HCT116 (cell line): ENCODE measurements around the gene ERICH6. TPM values are rescaled to one million over a fixed set of nuclear protein-coding genes. Genes with fewer than 3 reads are reported as not detected.

Experiments
- ATAC-seq: fragments of 200-7000 bp; cut with Tn5 transposase; 2 replicates; pipeline ENCODE4 v1.9.1; 2020; ENCODE audit warnings: mild to moderate bottlenecking, moderate library complexity
- BruUV-seq: library from RNA; stranded (reverse); fragments of 400-500 nt; replicated peaks from 2 replicates; lab custom pipeline; 2021; lab: Mats Ljungman, UMichigan
- CTCF ChIA-PET: fragments of 300-600 bp; sonication (Branson Sonifier 250); formaldehyde crosslinking; loops from one replicate; lab custom pipeline; 2021; ENCODE audit warnings: antibody characterized with exemption; lab: Charles Lee
- POLR2A ChIA-PET: fragments of 300-600, 350-600 bp; sonication (Branson Sonifier 250); formaldehyde crosslinking; loops from one replicate; lab custom pipeline; 2021; ENCODE audit warnings: antibody characterized with exemption; lab: Charles Lee
- RAD21 ChIA-PET, 2 experiments: fragments of 300-600 bp; sonication (Branson Sonifier 250); formaldehyde crosslinking; loops; one replicate each; lab custom pipeline; 2023; ENCODE audit warnings: low total read pairs in 2 of 2; ENCODE audit not compliant: uncharacterized antibody in 2 of 2, unreplicated experiment in 2 of 2, low non-redundant PET in 1 of 2; lab: Charles Lee
- DNase-seq: peaks from one replicate; pipeline ENCODE4 v3.0.0-alpha.2; 2010; ENCODE audit warnings: low read depth, low spot score
- H2AFZ ChIP-seq: fragments of 200-600 bp; shearing (Covaris generic), sonication (generic); 2 replicates; pipeline ENCODE4 v1.6.1; 2017; ENCODE audit warnings: low read depth, mixed run types, mixed read lengths, antibody characterized with exemption, low read length; ENCODE audit not compliant: poor library complexity, severe bottlenecking
- H3K27ac ChIP-seq: 2 replicates; pipeline ENCODE4 v1.5.1; 2012; ENCODE audit warnings: low read depth, low read length
- H3K27me3 ChIP-seq: fragments of 200-600 bp; sonication (generic); 2 replicates; pipeline ENCODE4 v1.6.1; 2016; ENCODE audit warnings: mixed run types, low read length, mixed read lengths; ENCODE audit not compliant: insufficient read depth
- H3K36me3 ChIP-seq, 2 experiments: fragments of 200-500 bp in 1 of 2; fragments of 200-600 bp in 1 of 2; sonication (Bioruptor generic) in 1 of 2; sonication (generic) in 1 of 2; 2 replicates each; pipeline versions ENCODE4 v1.5.1 to v1.6.1; 2014 to 2016; ENCODE audit warnings: low read length in 2 of 2, inconsistent platforms in 1 of 2, mixed read lengths in 1 of 2, mixed run types in 1 of 2; ENCODE audit not compliant: insufficient read depth in 2 of 2, control insufficient read depth in 1 of 2
- H3K4me1 ChIP-seq, 2 experiments: fragments of 200-600 bp in 1 of 2; sonication (generic) in 1 of 2; 2 replicates each; pipeline versions ENCODE4 v1.5.1 to v1.6.1; 2012 to 2017; ENCODE audit warnings: low read length in 2 of 2, inconsistent platforms in 1 of 2, mild to moderate bottlenecking in 1 of 2, mixed read lengths in 1 of 2, mixed run types in 1 of 2, moderate library complexity in 1 of 2; ENCODE audit not compliant: insufficient read depth in 2 of 2, control insufficient read depth in 1 of 2
- H3K4me2 ChIP-seq: fragments of 200-600 bp; sonication (generic); 2 replicates; pipeline ENCODE4 v1.6.1; 2017; ENCODE audit warnings: mixed run types, low read length, mixed read lengths
- H3K4me3 ChIP-seq, 2 experiments: fragments of 200-600 bp in 1 of 2; sonication (generic) in 1 of 2; replicated peaks in 1 of 2; 2 replicates each; pipeline ENCODE4 v1.5.1; 2011 to 2016; ENCODE audit warnings: low read length in 2 of 2, control low read depth in 1 of 2, low read depth in 1 of 2, mild to moderate bottlenecking in 1 of 2, mixed read lengths in 1 of 2, mixed run types in 1 of 2
- H3K79me2 ChIP-seq: fragments of 200-600 bp; sonication (generic); 2 replicates; pipeline ENCODE4 v1.6.1; 2017; ENCODE audit warnings: mild to moderate bottlenecking, mixed run types, low read length, moderate library complexity, mixed read lengths; ENCODE audit not compliant: insufficient read depth
- H3K9ac ChIP-seq: fragments of 200-600 bp; sonication (generic); 2 replicates; pipeline ENCODE4 v1.6.1; 2016; ENCODE audit warnings: low read length, mixed read lengths
- H3K9me2 ChIP-seq: fragments of 200-600 bp; sonication (generic), shearing (Covaris generic); 2 replicates; pipeline ENCODE4 v1.6.1; 2017; ENCODE audit warnings: mixed run types, mild to moderate bottlenecking, moderate library complexity; ENCODE audit not compliant: insufficient read depth
- H3K9me3 ChIP-seq, 2 experiments: fragments of 200-500 bp in 1 of 2; fragments of 200-600 bp in 1 of 2; sonication (Bioruptor generic) in 1 of 2; sonication (generic) in 1 of 2; 2 replicates each; pipeline ENCODE4 v1.6.1; 2014 to 2017; ENCODE audit warnings: low read length in 2 of 2, mixed read lengths in 2 of 2, inconsistent platforms in 1 of 2, low read depth in 1 of 2, mild to moderate bottlenecking in 1 of 2, mixed run types in 1 of 2, moderate library complexity in 1 of 2; ENCODE audit not compliant: control insufficient read depth in 1 of 2, insufficient read depth in 1 of 2
- H4K20me1 ChIP-seq: fragments of 200-600 bp; sonication (generic), shearing (Covaris generic); 2 replicates; pipeline ENCODE4 v1.6.1; 2017; ENCODE audit warnings: mixed run types, mild to moderate bottlenecking, moderate library complexity; ENCODE audit not compliant: insufficient read depth
- CBX3 ChIP-seq: IDR thresholded peaks from 2 replicates; pipeline ENCODE4 v1.6.1; 2012; ENCODE audit warnings: low read depth
- EGR1 ChIP-seq: IDR thresholded peaks from 2 replicates; pipeline ENCODE4 v1.6.1; 2012; ENCODE audit warnings: low read depth
- FOSL1 ChIP-seq: IDR thresholded peaks from 2 replicates; pipeline ENCODE4 v1.6.1; 2012; ENCODE audit warnings: low read depth
- JUND ChIP-seq: IDR thresholded peaks from 2 replicates; pipeline ENCODE4 v1.6.1; 2012
- SIN3A ChIP-seq: IDR thresholded peaks from 2 replicates; pipeline ENCODE4 v1.6.1; 2012; ENCODE audit warnings: low read depth
- SP1 ChIP-seq: IDR thresholded peaks from 2 replicates; pipeline ENCODE4 v1.6.1; 2012; ENCODE audit warnings: low read depth
- SRF ChIP-seq: IDR thresholded peaks from 2 replicates; pipeline ENCODE4 v1.6.1; 2012; ENCODE audit warnings: low read depth
- ZFX ChIP-seq: fragments of 450-650 bp; IDR thresholded peaks from 2 replicates; pipeline ENCODE4 v1.6.1; 2017
- intact Hi-C: fragments of 100-400 bp; cut with micrococcal nuclease; formaldehyde crosslinking; loops from 2 replicates; pipeline ENCODE4 v1.10.0; 2022
- total RNA-seq: library from RNA; stranded (reverse); gene quantifications from one replicate; pipeline ENCODE4 v1.2.1, GENCODE V29; 2021; ENCODE audit not compliant: unreplicated experiment
- TF ChIP-seq, protein P1 (sequence below), 3 experiments: fragments of 200-600 bp in 1 of 3; sonication (generic) in 1 of 3; IDR thresholded peaks in 2 of 3; conservative IDR thresholded peaks in 1 of 3; 2 replicates each; pipeline ENCODE4 v1.5.1; 2012 to 2017; ENCODE audit warnings: low read depth in 2 of 3, low read length in 2 of 3, antibody characterized with exemption in 1 of 3, borderline replicate concordance in 1 of 3, control low read depth in 1 of 3, mild to moderate bottlenecking in 1 of 3, mixed read lengths in 1 of 3, mixed run types in 1 of 3, moderate library complexity in 1 of 3; ENCODE audit not compliant: insufficient read depth in 1 of 3
- TF ChIP-seq, protein P2 (sequence below): IDR thresholded peaks from 2 replicates; pipeline ENCODE4 v1.6.1; 2012

Gene ERICH6
- total RNA-seq, 1 experiment from 2014 or later = not detected

- H2AFZ ChIP-seq = no peak overlapping the region
- intact Hi-C loops = no loop called here
- ChIA-PET POLR2A (no interaction called here), RAD21 (no interaction called here)
- H3K36me3 ChIP-seq = no peaks in the 10 kb centered on the region
- H3K4me2 ChIP-seq = no peak overlapping the region
- H3K27me3 ChIP-seq = no peaks in the 10 kb centered on the region
- BruUV-seq = no TSS peak
- H3K79me2 ChIP-seq = no peaks in the 10 kb centered on the region
- no peaks in the 10 kb centered on the region for H3K9me2 ChIP-seq
- H3K4me3 ChIP-seq = no peak overlapping the region
- H3K4me1 ChIP-seq = no peaks in the 10 kb centered on the region; a peak in 1 of 4 replicates
- TF ChIP-seq SP1 (no peak), FOSL1 (no peak), EGR1 (no peak), SRF (no peak)
- TF ChIP-seq, protein P1, sequence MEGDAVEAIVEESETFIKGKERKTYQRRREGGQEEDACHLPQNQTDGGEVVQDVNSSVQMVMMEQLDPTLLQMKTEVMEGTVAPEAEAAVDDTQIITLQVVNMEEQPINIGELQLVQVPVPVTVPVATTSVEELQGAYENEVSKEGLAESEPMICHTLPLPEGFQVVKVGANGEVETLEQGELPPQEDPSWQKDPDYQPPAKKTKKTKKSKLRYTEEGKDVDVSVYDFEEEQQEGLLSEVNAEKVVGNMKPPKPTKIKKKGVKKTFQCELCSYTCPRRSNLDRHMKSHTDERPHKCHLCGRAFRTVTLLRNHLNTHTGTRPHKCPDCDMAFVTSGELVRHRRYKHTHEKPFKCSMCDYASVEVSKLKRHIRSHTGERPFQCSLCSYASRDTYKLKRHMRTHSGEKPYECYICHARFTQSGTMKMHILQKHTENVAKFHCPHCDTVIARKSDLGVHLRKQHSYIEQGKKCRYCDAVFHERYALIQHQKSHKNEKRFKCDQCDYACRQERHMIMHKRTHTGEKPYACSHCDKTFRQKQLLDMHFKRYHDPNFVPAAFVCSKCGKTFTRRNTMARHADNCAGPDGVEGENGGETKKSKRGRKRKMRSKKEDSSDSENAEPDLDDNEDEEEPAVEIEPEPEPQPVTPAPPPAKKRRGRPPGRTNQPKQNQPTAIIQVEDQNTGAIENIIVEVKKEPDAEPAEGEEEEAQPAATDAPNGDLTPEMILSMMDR (IDR thresholded peaks at IDR 0.05 in 2 of 3, conservative IDR thresholded peaks at IDR 0.05 in 1 of 3; ENCODE audit: borderline replicate concordance in 1 of 3, insufficient read depth in 1 of 3, low read depth in 2 of 3, low read length in 2 of 3) = no peak
- TF ChIP-seq, all 23 proteins: peak for 0
- Histone ChIP-seq H3K9ac (no peak overlapping the region), H3K27ac (no peak overlapping the region), H3K9me3 (no peaks in the 10 kb centered on the region), H4K20me1 (no peaks in the 10 kb centered on the region)
- ATAC-seq (no peak), DNase-seq (no peak)
- CTCF ChIA-PET = no interaction called here
Measured at GRCh38 chr3:150640256-150640655, 63.5 kb downstream of the ERICH6 start.

GRCh38 chr3:150639262-150639661, 64.5 kb downstream of the ERICH6 start:
- no peaks in the 10 kb centered on the region for H4K20me1 ChIP-seq
- H3K4me3 ChIP-seq = no peak overlapping the region
- no TSS peak for BruUV-seq
- POLR2A ChIA-PET = no interaction called here
- no peaks in the 10 kb centered on the region for H3K9me3 ChIP-seq
- H2AFZ ChIP-seq = no peak overlapping the region
- no peak for DNase-seq
- no peaks in the 10 kb centered on the region for H3K9me2 ChIP-seq
- H3K27me3 ChIP-seq = no peaks in the 10 kb centered on the region
- no peaks in the 10 kb centered on the region; a peak in 1 of 4 replicates for H3K4me1 ChIP-seq
- TF ChIP-seq SRF = no peak
- no peak for TF ChIP-seq ZFX
- TF ChIP-seq, protein P1 (IDR thresholded peaks at IDR 0.05 in 2 of 3, conservative IDR thresholded peaks at IDR 0.05 in 1 of 3; ENCODE audit: borderline replicate concordance in 1 of 3, insufficient read depth in 1 of 3, low read depth in 2 of 3, low read length in 2 of 3) = no peak
- TF ChIP-seq, protein P2, sequence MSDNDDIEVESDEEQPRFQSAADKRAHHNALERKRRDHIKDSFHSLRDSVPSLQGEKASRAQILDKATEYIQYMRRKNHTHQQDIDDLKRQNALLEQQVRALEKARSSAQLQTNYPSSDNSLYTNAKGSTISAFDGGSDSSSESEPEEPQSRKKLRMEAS = no peak
- no peak for TF ChIP-seq CBX3
- no peak for TF ChIP-seq EGR1
- no peak for TF ChIP-seq SIN3A
- no peak for TF ChIP-seq JUND
- TF ChIP-seq, all 23 proteins: peak for 0
- no peaks in the 10 kb centered on the region for H3K36me3 ChIP-seq
- no peaks in the 10 kb centered on the region for H3K79me2 ChIP-seq
- H3K27ac ChIP-seq = no peak overlapping the region
- RAD21 ChIA-PET = no interaction called here
- H3K9ac ChIP-seq = no peak overlapping the region
- intact Hi-C loops = no loop called here
- H3K4me2 ChIP-seq = no peak overlapping the region
- CTCF ChIA-PET = no interaction called here
- ATAC-seq = no peak
